Parathyroid adenoma (tissue), 2 donors: Measurements from ENCODE around the gene DACT1.

ENCODE experiments used
- H2AFZ ChIP-seq: fragments of 300-600 bp; sonication (generic); one replicate; pipeline ENCODE4 v1.7.0; 2017; ENCODE audit warnings: antibody characterized with exemption, mild to moderate bottlenecking
- H3K27ac ChIP-seq: fragments of 300-600 bp; sonication (generic); one replicate; pipeline ENCODE4 v1.7.0; 2017
- H3K27me3 ChIP-seq: fragments of 300-600 bp; sonication (generic); one replicate; pipeline ENCODE4 v1.7.0; 2017; ENCODE audit warnings: low read length; ENCODE audit not compliant: control insufficient read depth, insufficient read depth
- H3K36me3 ChIP-seq: fragments of 300-600 bp; sonication (generic); one replicate; pipeline ENCODE4 v1.7.0; 2017; ENCODE audit warnings: low read length; ENCODE audit not compliant: control insufficient read depth, insufficient read depth
- H3K4me1 ChIP-seq: fragments of 300-600 bp; sonication (generic); one replicate; pipeline ENCODE4 v1.7.0; 2017; ENCODE audit warnings: control low read depth
- H3K4me2 ChIP-seq: fragments of 300-600 bp; sonication (generic); one replicate; pipeline ENCODE4 v1.7.0; 2017; ENCODE audit warnings: low read length
- H3K4me3 ChIP-seq: fragments of 300-600 bp; sonication (generic); one replicate; pipeline ENCODE4 v1.7.0; 2017; ENCODE audit warnings: low read depth, low read length
- H3K79me2 ChIP-seq: fragments of 300-600 bp; sonication (generic); one replicate; pipeline ENCODE4 v1.7.0; 2017; ENCODE audit warnings: control low read depth
- H3K9ac ChIP-seq: fragments of 300-600 bp; sonication (generic); one replicate; pipeline ENCODE4 v1.7.0; 2017; ENCODE audit warnings: mild to moderate bottlenecking
- H3K9me3 ChIP-seq: fragments of 300-600 bp; sonication (generic); one replicate; pipeline ENCODE4 v1.7.0; 2017; ENCODE audit warnings: low read length; ENCODE audit not compliant: control insufficient read depth
- TF ChIP-seq, protein P1 (sequence below): fragments of 300-600 bp; sonication (generic); IDR thresholded peaks from one replicate; pipeline ENCODE4 v1.7.0; 2017; ENCODE audit warnings: antibody characterized with exemption, mild to moderate bottlenecking
- donor health status: primary hyperparathyroidism.

DACT1 gene

DNA sequence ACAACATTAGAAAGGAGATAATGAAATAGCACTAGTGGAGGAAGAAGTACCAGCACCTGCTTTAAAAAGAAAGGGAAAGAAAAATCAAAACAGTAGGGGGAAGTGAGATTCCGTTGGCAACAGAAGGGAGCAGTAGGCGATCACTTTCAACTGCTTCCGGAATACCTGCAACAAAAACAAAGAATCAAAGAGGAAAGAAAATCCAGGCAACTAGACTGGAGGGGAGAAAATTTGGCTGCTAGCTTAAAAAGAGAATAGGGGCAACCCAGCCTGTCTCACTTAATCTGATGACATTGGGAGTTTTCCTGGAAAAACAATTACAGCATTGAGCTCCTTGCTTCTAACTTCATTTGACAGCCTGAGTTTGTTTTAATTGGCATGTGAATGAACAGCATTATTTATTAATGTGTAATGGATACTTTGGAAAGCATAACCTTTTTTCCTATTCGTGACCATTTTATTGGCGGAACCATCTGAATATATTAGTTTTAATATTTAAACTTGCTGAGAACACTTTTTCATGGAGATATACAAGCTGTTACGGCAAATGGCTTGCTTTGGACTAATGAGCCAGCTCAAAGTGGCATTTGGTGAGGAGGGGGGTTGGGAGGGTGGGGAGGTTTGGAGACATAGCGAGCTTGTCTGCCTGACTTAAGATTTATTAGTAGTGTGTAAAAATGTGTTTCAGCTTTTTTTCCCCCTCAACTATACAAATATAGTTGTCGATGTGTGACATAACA is 2.5 kb upstream of the DACT1 start:
- no peaks in the 10 kb centered on the region for H3K79me2 ChIP-seq
- no peak overlapping the region for H3K4me3 ChIP-seq
- H3K27me3 ChIP-seq = no peaks in the 10 kb centered on the region
- H3K9ac ChIP-seq = no peak overlapping the region
- H2AFZ ChIP-seq = peak overlapping the region; percentile 59
- no peaks in the 10 kb centered on the region for H3K9me3 ChIP-seq
- peak overlapping the region; percentile 23 for H3K4me2 ChIP-seq
- TF ChIP-seq, protein P1, sequence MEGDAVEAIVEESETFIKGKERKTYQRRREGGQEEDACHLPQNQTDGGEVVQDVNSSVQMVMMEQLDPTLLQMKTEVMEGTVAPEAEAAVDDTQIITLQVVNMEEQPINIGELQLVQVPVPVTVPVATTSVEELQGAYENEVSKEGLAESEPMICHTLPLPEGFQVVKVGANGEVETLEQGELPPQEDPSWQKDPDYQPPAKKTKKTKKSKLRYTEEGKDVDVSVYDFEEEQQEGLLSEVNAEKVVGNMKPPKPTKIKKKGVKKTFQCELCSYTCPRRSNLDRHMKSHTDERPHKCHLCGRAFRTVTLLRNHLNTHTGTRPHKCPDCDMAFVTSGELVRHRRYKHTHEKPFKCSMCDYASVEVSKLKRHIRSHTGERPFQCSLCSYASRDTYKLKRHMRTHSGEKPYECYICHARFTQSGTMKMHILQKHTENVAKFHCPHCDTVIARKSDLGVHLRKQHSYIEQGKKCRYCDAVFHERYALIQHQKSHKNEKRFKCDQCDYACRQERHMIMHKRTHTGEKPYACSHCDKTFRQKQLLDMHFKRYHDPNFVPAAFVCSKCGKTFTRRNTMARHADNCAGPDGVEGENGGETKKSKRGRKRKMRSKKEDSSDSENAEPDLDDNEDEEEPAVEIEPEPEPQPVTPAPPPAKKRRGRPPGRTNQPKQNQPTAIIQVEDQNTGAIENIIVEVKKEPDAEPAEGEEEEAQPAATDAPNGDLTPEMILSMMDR = no peak
- H3K4me1 ChIP-seq = peaks cover 12% of the 10 kb centered on the region
- H3K36me3 ChIP-seq = no peaks in the 10 kb centered on the region
- peak overlapping the region; percentile 66 for H3K27ac ChIP-seq

DNA sequence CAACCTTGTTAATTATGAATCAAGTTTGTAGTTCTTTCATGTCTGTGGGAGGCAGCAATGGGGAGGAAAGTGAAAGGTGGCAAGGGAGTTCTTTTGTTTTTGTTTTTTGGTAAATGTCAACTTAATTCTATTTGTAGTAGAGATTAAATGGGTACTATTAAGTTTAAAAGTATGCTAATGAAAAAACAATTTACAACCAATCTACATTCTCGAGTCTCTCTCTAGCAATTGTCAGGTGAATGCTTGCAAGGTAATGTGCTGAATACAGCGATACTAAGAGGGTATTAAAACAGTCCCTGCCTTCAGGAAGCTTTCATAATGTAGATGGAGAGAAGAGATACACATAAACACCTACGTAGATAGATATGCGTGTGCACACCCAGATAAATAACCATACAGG is 1.6 kb upstream of the DACT1 start:
- Histone ChIP-seq H3K9ac (no peak overlapping the region), H3K27me3 (no peaks in the 10 kb centered on the region), H3K4me2 (no peak overlapping the region), H3K4me3 (no peak overlapping the region), H3K27ac (peak overlapping the region; percentile 26), H3K4me1 (peaks cover 12% of the 10 kb centered on the region), H3K9me3 (no peaks in the 10 kb centered on the region), H3K36me3 (no peaks in the 10 kb centered on the region), H2AFZ (peak overlapping the region; percentile 31), H3K79me2 (no peaks in the 10 kb centered on the region)
- TF ChIP-seq, protein P1 = no peak

DNA sequence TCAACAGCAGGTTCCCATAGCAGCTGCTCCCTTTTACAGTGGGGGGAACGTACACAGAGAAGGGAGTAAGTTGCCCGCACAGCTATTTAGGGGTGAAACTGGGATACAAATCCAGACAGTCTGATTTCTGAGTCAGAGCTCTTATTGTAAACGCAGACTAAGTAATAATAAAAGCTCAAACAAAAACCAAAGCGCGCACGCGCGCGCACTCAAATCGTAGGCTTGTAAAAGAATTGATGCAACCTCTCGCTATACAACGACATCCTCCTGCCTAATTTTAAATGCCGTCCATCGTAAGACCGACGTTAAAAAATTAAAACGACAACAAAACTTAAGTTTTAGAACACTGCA is 747 bp upstream of the DACT1 start:
- Histone ChIP-seq H3K9me3 (no peaks in the 10 kb centered on the region), H3K4me3 (peak overlapping the region; percentile 47), H3K9ac (no peak overlapping the region), H3K4me2 (peak overlapping the region; percentile 15), H3K79me2 (no peaks in the 10 kb centered on the region), H3K36me3 (no peaks in the 10 kb centered on the region), H2AFZ (peak overlapping the region; percentile 85), H3K27ac (peak overlapping the region; percentile 58), H3K27me3 (no peaks in the 10 kb centered on the region), H3K4me1 (peaks cover 12% of the 10 kb centered on the region)
- TF ChIP-seq, protein P1 = no peak

DNA sequence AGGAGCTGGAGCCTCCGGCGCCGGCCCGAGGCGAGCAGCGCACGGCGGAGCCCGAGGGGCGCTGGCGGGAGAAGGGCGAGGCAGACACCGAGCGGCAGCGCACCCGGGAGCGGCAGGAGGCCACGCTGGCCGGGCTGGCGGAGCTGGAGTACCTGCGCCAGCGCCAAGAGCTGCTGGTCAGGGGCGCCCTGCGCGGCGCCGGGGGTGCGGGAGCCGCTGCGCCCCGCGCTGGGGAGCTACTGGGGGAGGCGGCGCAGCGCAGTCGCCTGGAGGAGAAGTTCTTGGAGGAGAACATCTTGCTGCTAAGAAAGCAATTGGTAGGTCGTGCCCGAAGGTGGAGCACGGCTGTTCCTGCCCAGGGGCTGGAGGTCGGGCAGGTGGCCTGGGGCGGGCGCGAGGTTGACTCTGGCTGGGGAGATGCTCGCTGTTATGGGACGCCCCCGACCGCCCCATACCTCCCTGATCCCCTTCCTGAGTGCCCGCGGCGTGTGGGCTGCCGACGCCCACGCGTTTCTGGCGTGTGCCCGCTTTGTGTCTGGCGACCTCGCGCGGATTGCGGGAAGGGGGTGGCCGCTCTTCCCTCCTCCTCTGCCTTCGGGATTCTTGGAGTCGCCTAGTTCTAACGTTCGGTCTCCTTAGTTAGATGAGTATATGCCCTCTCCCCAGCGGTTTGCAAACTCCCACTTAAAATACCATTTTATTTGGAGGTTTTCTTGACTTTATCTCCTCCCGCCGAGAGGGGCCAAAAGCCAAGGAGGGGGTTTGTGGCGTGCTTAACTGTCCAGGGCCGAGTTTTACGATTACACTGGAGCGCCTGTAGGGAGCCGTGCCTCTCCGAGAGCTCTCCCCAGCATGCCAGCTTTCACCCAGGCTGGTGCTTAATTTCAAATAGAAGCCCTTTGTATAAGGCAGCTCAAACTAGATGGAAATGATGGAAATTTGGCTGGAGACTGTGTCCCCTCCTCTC is 752 bp downstream of the DACT1 start:
- H3K4me3 ChIP-seq = peak overlapping the region; percentile 67
- no peaks in the 10 kb centered on the region for H3K36me3 ChIP-seq
- H3K27ac ChIP-seq = peak overlapping the region; percentile 56
- H3K79me2 ChIP-seq = no peaks in the 10 kb centered on the region
- peaks cover 12% of the 10 kb centered on the region for H3K4me1 ChIP-seq
- H3K4me2 ChIP-seq = peak overlapping the region; percentile 86
- no peaks in the 10 kb centered on the region for H3K27me3 ChIP-seq
- H2AFZ ChIP-seq = peak overlapping the region; percentile 86
- peak overlapping the region; percentile 11 for H3K9ac ChIP-seq
- H3K9me3 ChIP-seq = no peaks in the 10 kb centered on the region
- TF ChIP-seq, protein P1 = no peak
